ENCODE data around the gene MAP4K4.

The MAP4K4 gene

GRCh38 chr2:101724125-101724474 lies 26.6 kb downstream of the MAP4K4 start:
- DNase-seq: no peak

- DNase-seq: no peak
Observed at GRCh38 chr2:101725038-101725437, 27.5 kb downstream of the MAP4K4 start.

GRCh38 chr2:101725515-101726192 lies 28.1 kb downstream of the MAP4K4 start:
- DNase-seq: no peak

DNA sequence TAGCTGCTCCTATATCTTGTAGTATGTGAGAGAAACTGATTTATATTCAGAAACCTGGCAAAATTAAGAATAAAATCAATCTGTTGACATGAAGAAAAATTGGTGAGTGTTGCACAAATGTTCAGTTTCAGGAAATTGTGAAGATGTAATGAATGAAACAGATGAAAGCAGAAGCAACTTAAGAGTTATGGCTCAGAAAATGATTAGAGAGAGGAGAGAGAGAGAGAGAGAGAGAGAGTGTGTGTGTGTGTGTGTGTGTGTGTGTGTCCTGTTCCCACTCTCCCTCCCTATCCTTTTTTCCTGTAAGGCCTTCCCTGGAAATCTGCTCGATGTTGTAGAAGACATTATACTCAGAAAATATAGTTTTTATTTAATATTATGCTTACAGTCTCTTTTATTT lies 31.4 kb downstream of the MAP4K4 start:
- no peak for DNase-seq

DNA sequence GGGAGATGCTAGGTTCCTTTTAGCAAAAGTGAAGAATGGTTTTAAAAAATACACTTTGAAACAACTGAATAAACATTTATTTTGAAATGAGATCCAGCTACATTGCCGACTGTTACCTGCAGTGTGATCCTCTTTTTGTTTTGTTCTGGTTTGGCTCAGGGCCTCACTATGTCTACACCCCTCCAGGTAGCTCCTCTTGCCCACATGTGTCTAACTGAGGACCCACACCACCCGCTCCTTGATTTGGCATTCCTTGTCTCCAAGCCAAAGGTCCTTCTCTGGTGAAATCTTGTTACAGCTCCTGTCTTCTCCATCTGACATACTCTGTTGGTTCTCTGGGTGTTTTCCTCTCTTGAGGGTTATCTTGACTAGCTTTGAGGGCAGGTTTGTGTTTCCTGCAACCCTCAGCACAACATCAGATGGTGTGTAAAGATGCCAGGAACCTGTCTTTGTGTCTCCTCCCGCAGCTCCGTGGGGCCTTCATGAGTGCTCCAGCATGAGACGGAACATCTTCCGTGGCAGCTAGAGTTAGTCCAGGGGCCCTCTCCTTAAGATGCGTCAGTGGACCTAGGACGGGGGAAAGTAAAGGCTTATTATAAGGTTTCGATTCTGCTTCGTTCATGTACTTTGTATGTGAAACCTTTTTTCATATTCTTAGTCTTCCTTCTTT lies 32.1 kb downstream of the MAP4K4 start:
- DNase-seq: no peak

- DNase-seq: no peak
Observed at GRCh38 chr2:101731221-101732054, 33.9 kb downstream of the MAP4K4 start.

- DNase-seq: no peak
Observed at GRCh38 chr2:101732199-101732598, 34.7 kb downstream of the MAP4K4 start.

DNA sequence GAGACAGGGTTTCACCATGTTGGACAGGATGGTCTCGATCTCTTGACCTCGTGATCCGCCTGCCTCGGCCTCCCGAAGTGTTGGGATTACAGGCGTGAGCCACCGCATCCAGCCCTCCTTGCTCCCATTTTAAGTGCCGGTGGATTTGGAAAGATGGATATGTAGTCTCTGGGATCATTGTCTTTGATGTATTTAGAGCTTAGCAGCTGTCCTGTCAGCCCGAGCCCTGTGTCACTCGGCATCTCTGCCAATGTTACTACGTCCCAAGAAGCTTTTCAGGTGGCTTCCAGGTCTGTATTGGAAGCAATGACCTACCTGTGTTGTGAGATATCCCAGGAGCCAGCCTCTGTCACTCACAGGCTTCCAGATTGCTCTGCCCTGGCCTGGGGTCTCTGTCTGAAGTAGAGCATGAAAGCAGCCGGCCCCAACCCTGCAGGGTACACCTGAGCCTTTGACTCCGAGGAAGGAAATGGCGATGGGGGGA lies 35.3 kb downstream of the MAP4K4 start:
- no peak for DNase-seq

- DNase-seq: no peak
Observed at GRCh38 chr2:101733257-101733993, 35.9 kb downstream of the MAP4K4 start.

GRCh38 chr2:101734505-101735165 lies 37.1 kb downstream of the MAP4K4 start:
- no peak for DNase-seq

GRCh38 chr2:101735166-101735533 lies 37.6 kb downstream of the MAP4K4 start:
- DNase-seq: no peak

DNA sequence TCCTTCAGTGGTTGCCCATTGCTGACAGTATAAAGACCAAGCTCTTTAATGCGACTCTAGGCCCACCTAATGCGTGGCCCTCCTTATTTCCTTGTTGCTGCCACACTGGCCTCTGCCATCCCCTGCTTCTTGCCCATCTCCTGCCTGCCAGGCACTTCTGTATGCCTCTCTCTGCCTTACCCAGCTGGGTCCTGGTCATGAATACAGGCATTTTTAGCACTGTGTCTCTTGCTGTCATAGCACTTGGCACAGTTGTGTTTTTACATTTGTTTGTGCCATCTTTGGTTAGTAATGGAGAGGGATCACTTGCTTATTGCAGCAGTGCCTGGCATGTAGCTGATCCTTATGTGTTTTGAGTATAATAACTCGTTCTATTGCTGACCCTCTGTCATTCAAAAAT lies 38.7 kb downstream of the MAP4K4 start:
- no peak for DNase-seq

GRCh38 chr2:101736861-101737291 lies 39.4 kb downstream of the MAP4K4 start:
- DNase-seq: no peak

DNA sequence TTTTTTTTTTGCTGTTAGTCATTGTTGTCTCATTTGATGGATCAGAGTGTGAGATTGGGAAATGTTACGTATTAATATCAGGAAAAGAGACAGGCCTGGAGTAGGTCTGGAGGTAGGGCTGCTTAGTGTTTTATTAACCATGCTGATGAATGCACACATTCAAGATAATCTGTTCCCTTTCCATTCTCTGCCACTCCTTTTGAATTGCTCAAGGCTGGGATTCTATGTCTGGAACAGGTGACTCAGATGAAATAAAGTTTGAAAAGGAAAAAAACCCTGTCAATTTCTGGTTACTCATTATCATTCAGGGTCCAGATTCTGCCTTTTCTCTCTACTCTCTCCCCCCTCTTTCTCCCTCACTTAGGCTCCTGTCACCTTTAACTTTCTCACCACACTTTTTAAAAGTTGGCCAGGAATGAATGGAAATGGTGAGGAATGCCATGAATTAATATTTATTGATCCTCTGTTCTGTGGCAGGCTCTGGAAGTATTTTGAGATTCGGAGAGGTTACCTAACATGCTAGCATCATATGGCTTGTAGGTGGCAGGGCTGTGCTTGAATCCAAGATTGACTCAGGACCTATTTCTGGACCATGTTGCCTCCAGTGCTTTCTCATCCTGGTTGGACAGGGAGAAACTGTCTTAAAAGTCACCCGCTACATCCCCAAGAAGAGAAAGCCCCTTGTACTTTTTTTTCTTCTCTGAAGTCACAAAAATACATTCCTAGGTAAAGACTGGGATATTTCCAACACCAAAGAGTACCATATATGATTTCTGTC lies 40.2 kb downstream of the MAP4K4 start:
- no peak for DNase-seq

GRCh38 chr2:101738649-101739048 lies 41.1 kb downstream of the MAP4K4 start:
- DNase-seq: no peak

DNA sequence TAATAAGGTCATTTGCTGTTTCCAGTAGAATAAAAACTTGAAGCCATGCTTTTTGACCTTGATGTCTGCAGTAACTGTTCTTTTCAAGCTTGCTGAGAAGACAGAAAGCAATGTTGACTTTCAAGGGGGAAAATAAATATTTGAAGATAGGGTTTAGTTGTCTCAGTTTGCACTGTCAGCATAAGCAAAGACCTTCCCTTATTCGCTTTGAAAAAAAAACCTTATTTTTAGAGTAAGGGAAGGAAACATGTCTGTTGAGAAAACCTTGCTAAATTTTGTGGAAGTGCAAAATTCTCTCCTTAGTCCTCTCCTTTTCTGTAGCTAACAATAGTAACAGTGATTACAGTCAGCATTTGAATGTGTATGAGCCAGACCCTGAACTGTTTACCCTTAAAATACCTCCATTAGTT lies 43.1 kb downstream of the MAP4K4 start:
- DNase-seq: no peak

DNA sequence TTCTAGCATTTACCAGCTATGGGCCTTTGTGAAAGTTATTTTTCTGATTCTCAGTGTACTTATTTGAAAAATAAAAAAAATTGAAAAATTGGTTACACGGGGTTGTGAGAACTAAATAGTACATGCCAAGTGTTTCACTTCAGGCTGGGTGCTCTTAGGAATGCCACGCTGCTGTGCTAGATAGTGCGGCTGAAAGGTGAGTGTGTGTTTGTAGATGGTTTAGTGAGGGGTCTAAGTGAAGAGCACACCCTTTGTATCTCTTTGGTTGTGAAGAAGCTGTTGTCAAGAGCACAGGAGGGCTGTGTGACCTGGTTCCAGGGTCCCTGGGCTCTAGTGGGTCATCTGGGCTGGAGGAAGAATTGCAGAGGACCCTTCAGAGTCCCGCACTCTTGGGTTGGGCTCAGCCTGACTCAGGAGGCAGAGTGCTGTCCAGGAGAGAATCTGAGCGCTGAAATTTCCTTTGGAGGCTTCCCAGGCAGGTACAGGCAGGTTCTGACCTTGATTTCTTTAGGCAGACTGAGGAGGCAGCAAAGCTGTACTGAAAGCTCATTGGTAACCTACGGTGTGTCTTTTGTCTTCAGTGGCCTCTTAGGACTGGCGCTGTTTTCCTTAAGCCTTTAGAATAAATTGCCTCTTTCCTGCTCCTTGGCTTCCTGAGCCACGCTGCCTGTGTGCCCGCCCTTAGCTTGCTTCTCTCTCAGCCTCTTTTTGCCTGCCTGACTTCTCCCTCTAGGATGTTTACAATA lies 44.4 kb downstream of the MAP4K4 start:
- DNase-seq: no peak

- DNase-seq: no peak
Observed at GRCh38 chr2:101742547-101742946, 45.0 kb downstream of the MAP4K4 start.

- no peak for DNase-seq
Observed at GRCh38 chr2:101743288-101743687, 45.8 kb downstream of the MAP4K4 start.

DNA sequence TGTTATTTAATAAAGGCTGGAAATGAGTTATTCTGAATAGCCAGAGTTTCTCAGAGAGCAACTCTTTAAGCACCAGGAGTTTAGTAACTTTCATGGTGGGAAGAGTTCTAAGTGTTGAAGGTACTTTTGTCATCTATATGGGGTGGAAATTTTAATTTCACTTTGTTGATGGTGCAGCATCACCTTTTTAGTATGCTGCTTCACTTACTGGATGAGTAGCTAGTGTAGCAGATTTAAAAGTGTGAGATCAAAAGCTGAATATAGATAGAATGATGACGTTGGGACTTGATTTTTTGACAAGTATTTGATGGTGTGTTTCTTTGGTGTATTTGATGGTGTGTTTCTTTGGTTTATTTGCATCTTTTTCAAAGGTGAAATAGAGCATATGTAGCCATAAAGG lies 47.3 kb downstream of the MAP4K4 start:
- DNase-seq: no peak

All from CD4-positive, alpha-beta T cell treated with Interleukin-15 for 1 hour (primary cell).